ENCODE measurements around the gene VAT1L.

VAT1L gene

DNA sequence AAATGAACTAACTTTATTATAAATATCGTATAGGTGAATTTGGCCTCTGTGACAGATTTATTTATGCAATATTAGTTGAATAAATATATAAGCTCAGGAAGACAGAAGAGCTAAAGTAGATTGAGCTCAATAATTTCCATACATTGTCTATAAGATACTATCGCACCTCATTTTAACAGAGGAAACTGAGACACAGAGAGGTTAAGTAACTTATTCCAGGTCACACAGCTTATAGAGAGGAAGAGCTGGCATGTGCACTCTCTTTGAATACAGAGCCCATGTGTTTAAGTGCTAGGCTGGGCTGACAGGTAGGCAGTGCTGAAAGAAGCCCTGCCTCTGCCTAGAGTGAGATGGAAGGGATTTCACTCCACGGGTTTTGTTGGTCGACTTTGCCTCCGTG, 48.4 kb downstream of the VAT1L start:
- no peak for DNase-seq

DNA sequence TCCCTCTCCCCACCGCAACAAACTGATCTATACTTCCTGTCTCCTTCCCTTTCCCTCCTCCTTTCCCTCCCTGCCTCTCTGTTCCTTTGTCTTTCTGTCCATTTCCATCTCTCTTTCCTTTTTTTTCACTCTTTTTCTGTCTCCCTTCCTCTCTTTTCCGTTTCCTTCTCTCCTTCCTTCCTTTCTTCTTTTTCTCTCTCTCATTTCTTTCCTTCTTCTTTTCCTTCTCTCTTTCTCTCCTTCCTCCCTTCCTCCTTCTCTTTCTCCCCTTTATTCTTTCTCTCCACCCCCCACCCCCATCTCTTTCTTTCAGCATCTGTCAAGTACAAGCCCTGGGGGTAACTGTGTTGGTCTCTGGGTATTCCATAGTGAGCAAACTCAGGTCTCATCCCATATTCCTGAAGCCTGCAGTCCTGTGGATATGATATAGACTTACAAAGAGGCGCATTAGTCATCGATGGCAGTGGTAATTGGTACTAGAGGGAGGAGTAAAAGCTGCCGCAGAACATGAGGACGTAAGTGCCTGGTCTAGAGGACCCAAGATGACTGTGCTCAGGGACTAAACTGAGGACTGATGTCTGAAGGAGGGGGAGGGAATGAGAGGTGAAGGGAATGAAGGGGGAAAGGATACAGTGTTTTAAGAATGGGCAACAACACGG, 50.4 kb downstream of the VAT1L start:
- DNase-seq = no peak

DNA sequence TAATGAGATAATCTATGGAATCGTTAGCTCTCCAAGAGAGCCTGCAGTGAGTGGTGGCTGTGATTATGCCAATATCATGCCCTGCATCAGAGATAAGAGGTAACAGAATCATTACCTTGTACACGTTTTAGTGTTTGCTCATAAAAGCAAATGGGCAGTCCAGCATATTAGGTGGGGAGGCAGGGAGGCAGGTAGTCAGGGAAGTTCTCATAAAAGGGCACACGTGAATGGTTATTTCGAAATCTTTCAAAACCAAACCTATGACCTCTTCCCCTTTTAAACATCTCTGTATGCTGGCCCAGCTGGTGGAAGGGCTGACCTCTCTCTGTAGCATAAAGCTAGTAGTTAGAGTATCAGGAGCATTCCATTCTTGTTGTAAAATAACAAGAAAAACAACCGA, 51.7 kb downstream of the VAT1L start:
- DNase-seq = no peak

DNA sequence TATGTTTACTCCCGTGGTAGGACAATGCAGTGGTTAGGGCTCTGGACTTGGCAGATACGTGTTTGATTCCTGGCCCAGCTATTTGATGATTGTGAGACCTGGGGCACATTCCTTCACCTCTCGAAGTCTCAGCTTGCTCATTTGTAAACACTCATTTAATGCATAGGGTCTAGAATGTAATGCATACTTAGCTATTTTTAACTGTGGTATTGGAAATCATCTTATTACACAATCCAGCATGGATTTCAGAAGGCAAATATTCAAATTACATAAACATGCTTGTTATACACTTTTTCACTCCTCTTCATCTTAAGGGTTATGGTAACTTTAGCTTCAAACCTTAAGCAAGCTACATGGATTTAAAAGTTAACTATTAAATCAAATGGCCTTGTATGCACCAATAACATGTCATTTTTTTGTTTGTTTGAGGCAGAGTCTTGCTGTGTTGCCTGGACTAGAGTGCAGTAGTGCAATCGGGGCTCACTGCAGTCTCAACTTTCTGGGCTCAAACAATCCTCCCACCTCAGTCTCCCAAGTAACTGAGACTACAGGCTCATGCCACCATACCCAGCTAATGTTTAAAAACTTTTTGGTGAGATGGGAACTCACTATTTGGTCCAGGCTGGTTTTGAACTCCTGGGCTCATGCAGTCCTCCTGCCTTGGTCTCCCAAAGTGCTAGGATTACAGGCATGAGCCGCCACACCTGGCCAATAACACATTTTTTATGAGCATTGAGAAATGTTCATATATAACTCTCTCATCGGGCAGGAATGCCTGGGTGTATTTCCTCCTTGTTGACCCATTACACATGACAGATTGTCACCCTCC, 52.5 kb downstream of the VAT1L start:
- DNase-seq = no peak

DNA sequence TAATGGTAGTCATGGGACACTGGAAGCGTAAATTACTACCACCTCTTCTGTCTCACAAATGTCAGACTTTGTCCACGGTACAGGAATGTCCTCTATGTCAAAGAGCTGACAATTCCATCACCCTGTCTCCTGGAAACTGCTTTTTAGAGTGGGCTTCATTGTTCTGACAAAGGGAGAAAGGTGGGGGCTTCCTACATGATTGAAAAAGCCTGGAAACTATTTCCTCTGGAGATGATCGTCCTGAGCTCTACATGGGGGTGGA, 53.1 kb downstream of the VAT1L start:
- DNase-seq = no peak

DNA sequence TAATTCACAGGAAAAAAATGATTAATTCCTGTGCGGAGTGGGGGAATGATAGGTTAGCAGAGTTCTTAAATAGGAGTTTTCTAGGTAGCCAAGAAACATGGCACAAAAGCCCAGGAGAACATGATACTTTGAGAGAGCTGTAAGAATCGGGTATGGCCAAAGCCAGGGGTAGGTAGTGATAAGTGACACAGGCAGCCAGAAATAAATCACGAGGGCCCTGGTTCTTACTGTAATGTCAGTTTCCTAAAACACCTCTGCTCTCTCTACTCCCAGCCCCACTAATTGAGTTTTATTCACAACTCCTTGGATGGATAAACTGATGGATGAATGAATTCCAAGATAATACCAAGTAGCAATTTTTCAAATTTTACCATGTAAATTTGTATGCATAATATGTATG, 54.1 kb downstream of the VAT1L start:
- no peak for DNase-seq

DNA sequence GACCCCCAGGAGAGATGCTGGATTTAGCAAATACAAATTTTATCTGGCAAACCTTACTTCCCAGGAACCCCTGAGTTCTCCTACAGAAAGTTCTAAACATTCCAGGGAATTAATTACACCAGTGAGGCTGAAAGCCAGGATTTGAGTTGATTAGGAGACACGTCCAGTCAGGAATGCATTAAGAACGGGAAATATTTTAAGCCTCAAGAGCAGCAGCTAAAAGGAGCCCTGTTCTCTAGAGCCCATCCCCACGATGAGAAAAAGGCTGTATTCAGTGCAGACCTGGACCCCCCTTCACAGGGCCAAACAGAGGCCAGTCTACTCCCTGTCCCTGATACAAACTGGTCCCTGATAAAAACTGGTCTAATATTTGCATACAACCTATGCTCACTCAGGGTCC, 55.0 kb downstream of the VAT1L start:
- DNase-seq = no peak

DNA sequence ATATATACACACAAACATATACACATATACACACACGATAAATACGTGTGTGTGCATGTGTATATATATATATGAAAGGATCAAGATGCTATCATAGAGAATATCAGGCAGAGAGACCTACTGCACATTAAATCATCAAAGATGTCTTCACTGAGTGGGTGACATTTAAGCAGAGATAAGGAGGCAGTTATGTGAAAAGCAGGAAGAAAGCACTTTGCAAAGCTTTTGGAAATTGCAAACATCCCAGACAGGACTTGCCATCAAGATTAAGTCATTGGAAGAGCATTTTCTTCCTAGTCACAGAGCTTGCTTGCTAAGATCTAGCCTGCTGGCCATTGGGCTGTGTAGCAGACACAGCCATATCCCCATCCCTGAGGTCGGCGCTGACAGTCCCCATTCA, 56.4 kb downstream of the VAT1L start:
- DNase-seq = no peak

DNA sequence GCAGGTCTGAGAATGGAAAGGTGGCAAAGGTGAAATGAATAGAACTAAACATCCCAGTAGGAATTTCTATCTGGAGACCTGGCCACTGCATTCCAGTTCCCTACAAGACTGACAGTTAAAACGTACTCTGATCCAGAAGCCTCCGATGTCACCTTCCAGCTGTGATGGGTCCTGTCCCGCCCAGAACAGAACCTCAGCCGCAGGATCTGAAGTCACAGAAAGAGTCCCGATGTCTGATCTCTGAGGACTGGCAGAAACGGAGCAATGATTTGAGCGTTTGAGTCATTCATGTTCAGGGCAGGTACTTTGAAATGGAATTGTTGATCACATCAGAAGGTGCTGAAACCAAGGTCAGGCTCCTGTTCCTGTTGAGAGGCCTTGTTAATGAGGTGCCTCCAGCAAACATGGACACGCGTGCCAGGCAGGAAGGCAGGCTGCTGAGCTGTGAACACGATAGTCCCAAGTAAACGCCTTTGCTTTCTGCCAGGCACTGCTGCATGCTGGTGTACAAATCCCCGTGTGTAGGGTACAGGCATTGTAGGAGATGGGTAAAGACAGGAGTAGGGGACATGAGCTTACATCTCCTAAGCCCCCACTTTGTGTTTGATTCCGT, 61.4 kb downstream of the VAT1L start:
- no peak for DNase-seq

DNA sequence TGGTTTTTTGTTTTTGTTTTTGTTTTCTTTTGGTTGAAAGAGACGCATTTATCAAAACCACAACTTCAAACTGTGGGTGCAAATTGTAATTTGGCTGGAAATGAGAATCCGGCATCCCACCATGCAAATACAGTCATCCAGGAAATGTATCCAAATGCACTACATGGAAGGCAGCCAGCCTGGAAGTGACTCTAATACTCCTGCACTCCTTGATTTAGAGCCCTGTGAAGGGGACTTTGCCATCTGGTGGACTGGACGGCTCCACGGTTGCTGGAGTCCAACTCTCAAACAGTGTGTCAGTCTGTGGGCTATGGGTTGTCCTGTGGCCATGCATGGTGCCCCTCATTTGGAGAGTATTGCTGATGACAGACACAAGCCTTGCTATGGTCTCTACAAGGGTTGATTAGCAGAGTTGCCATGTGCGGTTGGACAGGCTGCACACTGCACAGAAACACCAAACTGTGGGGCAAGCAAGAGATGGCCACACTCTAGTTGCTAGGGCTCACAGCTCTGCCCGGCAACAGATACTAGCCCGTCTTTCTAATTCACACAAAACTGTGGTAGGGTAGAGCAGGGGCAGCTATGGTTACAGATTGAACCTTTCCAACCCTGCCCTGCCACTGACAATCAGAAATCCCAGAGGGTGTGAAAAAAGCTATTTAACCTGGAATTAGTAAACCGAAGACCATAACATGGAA, 62.4 kb downstream of the VAT1L start:
- DNase-seq = no peak

DNA sequence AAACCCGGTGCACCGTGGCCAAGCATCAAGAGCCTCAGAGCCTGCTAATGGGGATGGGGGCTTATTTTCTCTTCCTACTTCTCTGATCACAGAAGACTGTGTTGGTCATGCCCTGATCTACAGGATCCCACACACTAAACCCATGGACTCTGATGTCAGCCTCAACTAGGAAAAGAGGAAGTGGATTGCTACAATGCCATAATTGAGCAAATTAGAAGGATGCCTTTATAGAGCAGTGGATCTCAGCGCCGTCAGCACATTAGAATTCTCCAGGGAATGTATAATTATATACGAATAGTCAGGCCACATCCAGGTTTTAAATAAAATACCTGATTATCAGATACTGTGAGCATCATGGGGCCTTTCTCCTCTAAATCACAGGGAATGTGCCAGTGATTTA, 64.8 kb downstream of the VAT1L start:
- no peak for DNase-seq

DNA sequence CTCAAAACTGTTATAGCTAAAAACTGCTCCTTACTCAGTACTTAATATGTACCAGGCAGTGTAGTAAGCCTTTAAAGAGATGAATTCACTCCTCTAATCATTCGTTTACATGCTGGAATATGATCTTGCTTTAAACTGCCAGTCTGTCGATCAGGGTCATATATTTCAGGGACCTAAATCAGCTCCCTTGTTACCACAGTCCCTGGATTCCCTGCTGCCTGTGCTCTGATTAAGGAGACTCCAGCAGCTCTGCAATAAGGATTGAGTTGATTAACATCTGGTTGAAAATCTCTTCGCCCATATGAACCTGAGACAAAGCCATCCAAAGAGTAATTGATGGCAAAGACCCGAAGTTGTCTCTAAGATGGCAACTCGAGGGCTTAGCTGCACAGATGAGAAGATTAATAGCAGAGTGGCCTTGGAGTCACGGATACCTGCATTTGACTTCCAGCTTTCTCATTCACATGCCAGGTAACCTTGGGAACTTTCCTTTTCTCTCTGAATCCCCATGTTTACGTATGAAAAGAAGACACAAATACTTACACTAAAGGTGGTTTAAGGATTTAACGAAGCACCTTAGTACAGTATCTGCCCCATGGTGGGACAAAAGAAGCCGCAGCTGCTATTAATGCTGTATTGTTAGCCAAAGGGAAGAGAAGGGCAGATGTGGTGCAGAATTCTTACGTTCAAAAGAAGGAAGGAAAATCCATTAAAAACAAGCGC, 68.2 kb downstream of the VAT1L start:
- DNase-seq = no peak

DNA sequence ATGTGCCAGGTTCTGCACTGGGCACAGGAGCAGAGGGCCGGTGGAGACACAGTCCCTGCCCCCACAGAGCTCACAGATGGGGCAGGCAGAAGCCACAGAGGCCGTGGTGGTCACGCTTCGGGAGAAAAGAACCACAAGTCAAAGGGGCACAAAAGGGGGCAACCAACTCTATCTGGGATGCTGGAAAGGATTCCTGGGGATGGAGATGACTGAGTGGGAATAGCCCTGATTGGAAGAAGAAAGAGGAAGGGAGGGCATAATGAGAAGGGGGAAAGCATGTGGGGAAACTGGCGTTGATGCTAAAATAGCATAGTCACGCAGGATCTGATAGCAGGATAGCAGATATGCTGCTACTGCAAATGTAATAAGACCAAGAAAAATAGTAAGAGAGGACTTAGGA, 69.7 kb downstream of the VAT1L start:
- DNase-seq = no peak

DNA sequence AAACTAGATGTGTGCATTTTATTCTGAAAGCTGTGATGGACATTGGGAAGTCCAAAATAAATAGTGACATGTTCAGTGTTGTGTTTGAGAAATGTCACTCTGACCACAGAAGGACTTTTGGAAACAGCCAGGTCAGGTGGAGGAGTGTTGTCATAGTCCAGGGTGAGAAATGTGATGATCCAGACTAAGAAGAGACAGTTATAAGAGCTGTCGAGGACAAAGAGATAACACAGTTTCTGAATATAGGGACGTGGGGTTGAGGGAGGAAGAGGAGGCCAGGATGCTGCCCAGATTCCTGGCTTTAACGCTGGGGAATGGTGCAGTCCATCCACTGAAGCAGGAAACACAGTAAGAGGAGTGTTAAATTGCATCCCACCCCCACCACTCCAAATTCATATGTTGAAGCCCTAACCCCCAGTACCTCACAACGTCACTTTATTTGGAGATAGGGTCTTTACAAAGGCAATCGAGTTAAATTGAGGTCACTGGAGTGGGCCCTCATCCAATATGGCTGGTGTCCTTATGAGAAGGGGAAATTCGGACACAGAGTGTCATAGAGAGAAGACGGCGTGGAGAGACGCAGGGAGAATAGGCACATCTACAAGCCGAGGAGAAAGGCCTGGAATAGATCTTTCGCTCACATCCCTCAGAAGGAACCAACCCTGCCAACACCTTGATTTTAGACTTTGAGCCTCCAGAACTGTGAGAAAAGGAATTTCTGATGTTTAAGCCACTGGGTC, 71.3 kb downstream of the VAT1L start:
- no peak for DNase-seq

DNA sequence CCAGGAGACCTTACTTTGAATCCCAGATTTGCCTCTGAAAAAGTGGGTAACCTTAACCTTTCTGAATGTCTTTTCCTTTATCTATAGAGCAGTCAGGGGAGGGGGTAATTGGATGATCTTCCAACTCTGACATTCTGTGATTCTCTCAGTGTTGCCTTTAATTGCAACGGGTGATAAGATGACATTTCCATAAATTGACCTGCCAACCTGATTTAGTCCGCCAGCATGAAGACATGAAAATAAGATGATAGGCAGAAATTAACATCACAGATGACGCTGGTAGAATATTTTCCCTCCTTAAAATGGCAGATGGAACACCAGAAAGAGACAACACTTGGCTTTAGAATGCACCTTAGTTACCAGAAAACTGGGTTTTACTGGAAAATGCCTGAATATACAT, 72.6 kb downstream of the VAT1L start:
- no peak for DNase-seq

DNA sequence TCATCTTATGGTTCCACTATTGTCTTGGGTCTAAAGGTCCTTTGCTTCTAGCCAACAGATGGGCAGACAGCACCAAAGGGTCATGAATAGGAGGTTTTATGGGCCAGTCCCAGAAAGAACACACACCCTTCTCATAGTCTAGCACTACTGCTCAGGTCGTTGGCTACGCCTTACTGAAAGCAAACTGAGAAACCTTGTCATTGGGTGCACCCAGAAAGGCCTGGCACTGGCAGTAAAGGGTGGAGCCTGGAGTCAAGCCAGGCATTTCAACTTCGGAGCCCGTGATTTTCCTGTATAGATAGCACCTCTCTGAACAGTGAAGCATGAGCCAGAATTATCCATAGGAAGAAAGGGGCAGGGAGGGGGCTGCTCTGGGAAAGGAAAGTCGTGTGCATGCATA, 74.9 kb downstream of the VAT1L start:
- no peak for DNase-seq

DNA sequence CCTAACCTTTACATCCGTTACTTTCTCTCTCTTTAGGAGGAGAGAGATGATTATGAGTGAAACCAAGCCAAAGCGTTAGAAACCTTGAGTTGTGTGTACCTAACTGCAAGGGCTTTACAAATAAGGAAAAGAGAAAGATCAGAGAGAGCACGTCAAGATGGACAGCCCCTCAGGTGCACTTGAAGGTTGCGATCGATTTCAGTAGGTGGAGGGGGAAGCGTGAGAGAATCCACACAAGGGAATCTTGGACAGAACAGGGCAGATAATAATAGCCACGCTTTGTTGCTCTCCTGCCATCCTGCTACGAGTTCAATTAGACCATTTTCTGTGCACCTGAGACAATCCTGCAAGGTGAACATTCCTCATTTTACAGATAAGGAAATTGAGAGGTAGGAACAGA, 78.4 kb downstream of the VAT1L start:
- no peak for DNase-seq

DNA sequence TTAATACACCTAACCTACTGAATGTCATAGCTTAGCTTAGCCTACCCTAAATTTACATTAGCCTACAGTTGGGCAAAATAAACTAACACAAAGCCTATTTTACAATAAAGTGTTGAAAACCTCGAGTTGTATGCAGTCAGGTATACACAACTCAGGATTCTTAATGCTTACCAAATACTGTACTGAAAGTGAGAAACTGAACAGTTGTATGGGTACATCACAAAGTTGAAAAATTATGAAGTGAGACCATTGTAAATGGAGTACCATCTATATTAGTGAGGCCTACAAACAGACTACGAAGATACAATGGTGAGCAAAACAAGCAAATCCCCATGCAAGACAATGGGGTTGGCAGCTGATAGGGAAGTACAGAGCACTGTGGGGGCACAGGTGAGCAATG, 79.7 kb downstream of the VAT1L start:
- DNase-seq = no peak

DNA sequence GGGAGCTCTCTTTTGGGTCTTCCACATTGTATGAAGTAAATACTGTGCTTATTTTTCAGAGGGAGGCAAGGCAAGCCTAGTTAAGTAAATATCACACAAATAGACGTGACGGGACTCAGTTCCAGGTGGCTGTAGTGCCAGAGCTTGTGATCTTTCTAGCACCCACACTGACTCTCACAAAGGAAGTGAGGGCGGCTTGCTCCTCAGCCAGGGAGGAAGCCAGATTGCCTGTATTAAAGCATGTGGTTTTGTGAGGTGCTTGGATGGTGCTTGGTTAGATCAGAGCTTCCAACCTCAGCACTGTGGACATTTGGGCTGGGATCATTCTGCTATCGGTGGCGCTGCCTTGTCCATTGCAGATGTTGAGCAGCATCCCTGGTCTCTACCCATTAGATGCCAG, 80.1 kb downstream of the VAT1L start:
- no peak for DNase-seq

DNA sequence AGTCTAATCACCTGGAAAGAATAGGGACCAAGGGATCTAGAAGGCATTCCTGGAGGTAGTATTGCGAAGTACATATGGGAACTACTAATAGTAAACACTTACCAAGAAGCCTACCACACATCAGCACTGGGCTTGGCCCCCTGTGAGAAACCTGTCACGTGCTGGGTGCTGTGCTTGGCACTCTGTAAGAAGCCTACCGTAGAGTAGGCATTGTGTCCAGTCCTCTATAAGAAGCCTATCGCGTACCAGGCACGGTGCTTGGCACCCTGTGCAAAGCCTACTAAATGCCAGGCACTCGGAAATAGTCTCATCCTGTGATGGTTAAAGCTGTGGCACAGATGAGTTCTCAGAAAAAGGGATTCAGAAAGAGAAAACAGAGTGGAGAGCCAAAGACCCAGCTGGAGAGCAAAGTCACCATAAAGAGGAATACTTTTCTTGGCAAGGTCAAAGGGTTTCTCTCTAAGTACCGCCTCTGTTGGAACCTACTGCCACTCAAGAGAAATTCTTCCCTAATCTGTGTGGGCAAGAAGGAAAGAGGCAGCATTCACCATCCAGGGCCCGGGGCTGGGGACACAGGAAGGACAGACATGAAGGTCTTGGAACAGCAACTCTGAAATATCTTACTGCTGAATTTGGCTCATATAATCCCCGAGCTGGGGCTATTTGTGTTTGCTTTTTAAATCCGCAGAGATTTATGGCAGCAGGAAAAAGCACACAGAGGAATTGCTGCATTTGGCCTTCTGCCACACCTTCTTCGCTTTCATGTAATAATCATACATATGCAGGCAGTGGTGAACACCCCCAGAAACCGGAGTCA, 81.8 kb downstream of the VAT1L start:
- no peak for DNase-seq

DNA sequence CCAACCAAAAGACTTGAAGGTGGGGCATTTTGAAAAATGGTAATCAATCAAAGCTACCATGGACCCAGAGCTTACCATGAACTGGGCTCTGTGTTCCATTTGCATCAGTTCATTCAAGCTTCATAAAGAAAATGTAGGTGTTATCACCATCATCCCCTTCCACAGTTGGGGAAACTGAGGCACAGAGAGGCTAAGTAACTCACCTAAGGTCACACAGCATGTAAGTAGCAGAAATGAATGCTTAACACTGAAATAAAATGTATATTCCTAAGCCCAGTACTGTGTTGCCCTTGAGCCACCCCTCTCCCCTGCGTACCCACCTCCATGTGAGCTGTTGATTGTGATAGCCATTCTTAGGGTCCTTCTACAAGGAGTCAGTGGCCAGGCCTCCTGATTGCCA, 83.6 kb downstream of the VAT1L start:
- DNase-seq = no peak

DNA sequence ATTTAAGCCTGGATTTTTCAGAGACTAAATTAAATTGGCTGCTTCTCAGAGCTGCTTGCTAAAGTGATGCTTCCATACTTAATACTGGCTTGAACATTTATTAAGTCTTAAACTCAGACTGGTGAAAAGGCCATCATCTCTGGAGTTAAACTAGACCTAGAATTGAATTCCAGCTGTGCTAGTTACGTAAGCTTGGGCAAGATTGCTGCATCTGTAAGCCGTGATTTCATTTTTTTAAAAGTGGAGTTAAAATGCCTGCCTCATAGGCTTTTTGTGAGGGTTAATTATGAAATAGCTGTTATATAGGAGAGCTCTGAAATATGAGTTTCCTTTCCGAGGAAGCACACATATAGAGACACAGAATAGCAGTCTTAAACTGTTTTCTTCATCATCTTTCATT, 84.7 kb downstream of the VAT1L start:
- no peak for DNase-seq

All from NCI-H446 treated with DMSO at 0.1 percent for 48 hours (cell line).